T-helper 2 cell (primary cell): Measurements from ENCODE around the gene COL1A1.

Experiments used
- DNase-seq, 5 experiments: peaks; one replicate each; pipeline versions ENCODE4 v3.0.0 to v3.0.0-alpha.2; 2012 to 2022

COL1A1 gene

GRCh38 chr17:50171371-50172071 is 29.9 kb downstream of the COL1A1 start:
- no peak for DNase-seq

- peak in 1 of 5 experiments; percentile 86 for DNase-seq
Measured at GRCh38 chr17:50170662-50171370, 30.6 kb downstream of the COL1A1 start.

- no peak for DNase-seq
Measured at GRCh38 chr17:50169881-50170459, 31.5 kb downstream of the COL1A1 start.

GRCh38 chr17:50169121-50169764 is 32.2 kb downstream of the COL1A1 start:
- DNase-seq, result peak in 4 of 5 experiments; percentile 17 to 84 (median 62)

- DNase-seq, result no peak
Measured at GRCh38 chr17:50168319-50168718, 33.1 kb downstream of the COL1A1 start.

GRCh38 chr17:50167371-50167770 is 34.1 kb downstream of the COL1A1 start:
- DNase-seq, result no peak

GRCh38 chr17:50166518-50167181 is 34.8 kb downstream of the COL1A1 start:
- no peak for DNase-seq

GRCh38 chr17:50165867-50166517 is 35.4 kb downstream of the COL1A1 start, which contains the start of gene SGCA:
Gene SGCA, plus strand, starts transcription at chr17:50166005. Its CDS starts 36 bp downstream, at chr17:50166041.
- DNase-seq, result no peak

- DNase-seq, result no peak
Measured at GRCh38 chr17:50165466-50165865, 36.0 kb downstream of the COL1A1 start.

GRCh38 chr17:50165066-50165465 is 36.4 kb downstream of the COL1A1 start:
- no peak for DNase-seq

GRCh38 chr17:50164697-50164988 is 36.8 kb downstream of the COL1A1 start:
- no peak for DNase-seq

GRCh38 chr17:50163843-50164696 is 37.4 kb downstream of the COL1A1 start:
- DNase-seq, result no peak

- DNase-seq, result no peak
Measured at GRCh38 chr17:50162466-50163254, 38.8 kb downstream of the COL1A1 start.

- no peak for DNase-seq
Measured at GRCh38 chr17:50161911-50162288, 39.5 kb downstream of the COL1A1 start.

GRCh38 chr17:50161023-50161910 is 40.2 kb downstream of the COL1A1 start:
- peak; percentile 88 to 95 (median 93) for DNase-seq

GRCh38 chr17:50157891-50158290 is 43.5 kb downstream of the COL1A1 start:
- peak in 1 of 5 experiments; percentile 77 for DNase-seq

GRCh38 chr17:50155115-50155819 is 46.2 kb downstream of the COL1A1 start:
- DNase-seq, result no peak

GRCh38 chr17:50154604-50155003 is 46.8 kb downstream of the COL1A1 start:
- DNase-seq, result no peak
